Measurements from ENCODE around the gene TSGA10. TPM values are rescaled to one million over a fixed set of nuclear protein-coding genes. Genes with fewer than 3 reads are reported as not detected.

Gene TSGA10
- total RNA-seq, 1 donor from 2014 or later = 3.7 TPM

DNA sequence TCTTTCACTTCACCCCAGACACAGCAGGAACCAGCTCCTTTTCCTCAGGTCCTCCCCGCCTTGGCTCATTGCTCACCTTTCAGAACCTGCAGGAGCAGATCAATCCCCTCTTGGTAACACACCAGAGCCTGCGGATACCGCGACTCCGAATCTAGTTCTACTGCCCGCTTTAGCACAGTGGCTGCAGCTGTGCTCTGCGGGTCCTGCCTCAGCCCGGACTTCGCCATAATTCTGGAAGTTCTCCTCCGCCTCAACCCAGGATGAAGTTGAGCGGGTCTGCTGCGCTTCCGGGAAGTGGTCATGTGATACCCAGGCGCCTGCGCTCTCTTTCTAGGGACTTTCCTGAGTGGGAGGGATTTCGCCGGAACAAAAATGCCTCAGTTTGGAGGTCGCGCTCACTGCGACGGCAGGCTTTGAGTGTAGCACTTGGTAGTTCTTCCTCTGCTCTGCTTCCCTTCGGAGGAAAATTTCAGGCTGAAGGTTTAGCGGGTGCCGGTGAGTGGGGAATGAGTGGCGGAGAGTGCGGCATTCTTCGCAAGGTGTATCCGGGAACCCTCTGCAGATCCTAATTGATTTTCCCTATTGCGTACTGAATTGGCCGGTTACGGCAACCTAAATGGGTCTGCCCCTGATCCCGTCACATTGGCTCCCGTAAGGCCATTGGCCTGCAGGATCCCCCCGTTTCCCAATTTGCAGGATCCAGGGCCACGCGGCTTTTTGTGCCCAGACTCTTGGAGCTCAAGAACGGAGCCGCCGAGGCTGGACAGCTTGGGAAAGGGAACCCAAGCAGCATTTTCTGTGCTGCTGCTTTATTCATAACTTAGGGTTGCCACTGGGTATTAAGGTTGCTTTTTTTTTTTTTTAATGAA, 26.2 kb upstream of the TSGA10 start, which contains the start of the genes MITD1 and MRPL30:
Gene MITD1 (minus strand): TSS at position 304 of the 869 bp plus-strand sequence. CDS start 77 bp downstream, at position 227.
Gene MRPL30 (plus strand): TSS at position 430 of the 869 bp plus-strand sequence. CDS start 5,020 bp downstream, outside the sequence.
- Mint-ChIP-seq H3K36me3 (ENCODE audit: low read depth) (peaks cover 20% of the 10 kb centered on the region), H3K27ac (peak within 1 kb of the TSS; percentile 97), H3K27me3 (no peaks in the 10 kb centered on the region), H3K4me3 (peak within 1 kb of the TSS; percentile 100), H3K4me1 (peaks cover 43% of the 10 kb centered on the region), H3K9me3 (no peaks in the 10 kb centered on the region)
- intact Hi-C loops (cut with micrococcal nuclease) = loop anchor here (1.0 to 10.0 kb wide), 8 partner anchors 27 to 1824 kb away; partner anchors contain the start of genes C2orf15, COA5, COX5B and LIPT1
- peak; percentile 97 for DNase-seq

- peaks cover 58% of the 10 kb centered on the region for H3K36me3 Mint-ChIP-seq (ENCODE audit: low read depth)
- peaks cover 21% of the 10 kb centered on the region for H3K4me1 Mint-ChIP-seq
- no peaks in the 10 kb centered on the region for H3K27me3 Mint-ChIP-seq
- DNase-seq = no peak
- no peak overlapping the region for H3K27ac Mint-ChIP-seq
- H3K4me3 Mint-ChIP-seq = no peak overlapping the region
- no peaks in the 10 kb centered on the region for H3K9me3 Mint-ChIP-seq
- intact Hi-C loops (cut with micrococcal nuclease) = loop anchor here (10.0 kb wide), 1 partner anchor 337 kb away; no protein-coding TSS in a partner anchor
Observed at GRCh38 chr2:99171377-99172140, 16.8 kb upstream of the TSGA10 start.

- H3K36me3 Mint-ChIP-seq (ENCODE audit: low read depth) = peaks cover 63% of the 10 kb centered on the region
- intact Hi-C loops (cut with micrococcal nuclease) = no loop called here
- no peaks in the 10 kb centered on the region for H3K27me3 Mint-ChIP-seq
- DNase-seq = no peak
- no peaks in the 10 kb centered on the region for H3K9me3 Mint-ChIP-seq
- peaks cover 16% of the 10 kb centered on the region for H3K4me1 Mint-ChIP-seq
- no peak overlapping the region for H3K4me3 Mint-ChIP-seq
- H3K27ac Mint-ChIP-seq = no peak overlapping the region
Observed at GRCh38 chr2:99169534-99169933, 14.8 kb upstream of the TSGA10 start.

- H3K4me1 Mint-ChIP-seq = peaks cover 14% of the 10 kb centered on the region
- H3K36me3 Mint-ChIP-seq (ENCODE audit: low read depth) = peaks cover 53% of the 10 kb centered on the region
- intact Hi-C loops (cut with micrococcal nuclease) = no loop called here
- H3K27ac Mint-ChIP-seq = no peak overlapping the region
- H3K4me3 Mint-ChIP-seq = no peak overlapping the region
- no peaks in the 10 kb centered on the region for H3K27me3 Mint-ChIP-seq
- no peak for DNase-seq
- H3K9me3 Mint-ChIP-seq = no peaks in the 10 kb centered on the region
Observed at GRCh38 chr2:99166218-99166617, 11.5 kb upstream of the TSGA10 start.

DNA sequence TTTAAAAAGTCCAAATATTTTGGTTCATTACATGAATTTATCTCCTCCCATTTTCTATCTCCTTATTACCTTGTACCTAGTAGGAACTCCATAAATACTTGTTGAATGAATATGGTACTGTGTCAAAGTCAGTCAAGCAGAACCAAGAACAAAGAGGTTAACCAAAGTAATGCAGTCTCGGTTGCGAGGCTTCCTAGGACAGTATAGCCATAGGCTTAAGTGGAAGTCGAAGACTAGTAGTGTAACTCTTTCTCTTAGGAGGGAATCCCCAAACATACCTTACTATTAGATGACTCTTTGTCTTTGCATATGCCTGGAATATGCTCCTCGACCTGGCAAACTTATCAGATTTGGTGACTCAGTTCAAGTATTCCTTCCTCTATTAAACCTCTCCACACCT, 4.9 kb upstream of the TSGA10 start:
- Mint-ChIP-seq H3K4me3 (no peak overlapping the region), H3K27ac (no peak overlapping the region), H3K4me1 (peaks cover 26% of the 10 kb centered on the region), H3K27me3 (no peaks in the 10 kb centered on the region), H3K36me3 (ENCODE audit: low read depth) (peaks cover 22% of the 10 kb centered on the region), H3K9me3 (no peaks in the 10 kb centered on the region)
- intact Hi-C loops (cut with micrococcal nuclease) = loop anchor here (10.0 kb wide), 2 partner anchors 495 to 715 kb away; partner anchors contain the start of gene INPP4A
- no peak for DNase-seq

- intact Hi-C loops (cut with micrococcal nuclease) = loop anchor here (10.0 kb wide), 2 partner anchors 494 to 714 kb away; partner anchors contain the start of gene INPP4A
- no peaks in the 10 kb centered on the region for H3K9me3 Mint-ChIP-seq
- H3K27ac Mint-ChIP-seq = no peak overlapping the region
- H3K27me3 Mint-ChIP-seq = no peaks in the 10 kb centered on the region
- peaks cover 31% of the 10 kb centered on the region for H3K4me1 Mint-ChIP-seq
- peaks cover 21% of the 10 kb centered on the region for H3K36me3 Mint-ChIP-seq (ENCODE audit: low read depth)
- DNase-seq = no peak
- H3K4me3 Mint-ChIP-seq = no peak overlapping the region
Observed at GRCh38 chr2:99158599-99158998, 3.9 kb upstream of the TSGA10 start.

GRCh38 chr2:99156891-99157290, 2.1 kb upstream of the TSGA10 start:
- intact Hi-C loops (cut with micrococcal nuclease) = loop anchor here (10.0 kb wide), 2 partner anchors 492 to 712 kb away; partner anchors contain the start of gene INPP4A
- Mint-ChIP-seq H3K36me3 (ENCODE audit: low read depth) (peaks cover 18% of the 10 kb centered on the region), H3K4me3 (no peak overlapping the region), H3K9me3 (no peaks in the 10 kb centered on the region), H3K27me3 (no peaks in the 10 kb centered on the region), H3K4me1 (peaks cover 31% of the 10 kb centered on the region), H3K27ac (no peak overlapping the region)
- no peak for DNase-seq

- peak; percentile 65 for DNase-seq
- Mint-ChIP-seq H3K27ac (peak overlapping the region; percentile 83), H3K27me3 (no peaks in the 10 kb centered on the region), H3K4me1 (peaks cover 35% of the 10 kb centered on the region), H3K9me3 (no peaks in the 10 kb centered on the region), H3K4me3 (no peak overlapping the region), H3K36me3 (ENCODE audit: low read depth) (peaks cover 16% of the 10 kb centered on the region)
- intact Hi-C loops (cut with micrococcal nuclease) = loop anchor here (1.0 to 10.0 kb wide), 4 partner anchors 13 to 709 kb away; partner anchors contain the start of genes C2orf15, INPP4A, MITD1 and MRPL30
Observed at GRCh38 chr2:99153921-99154604, 679 bp downstream of the TSGA10 start.

GRCh38 chr2:99152199-99152895, 2.4 kb downstream of the TSGA10 start:
- H3K27ac Mint-ChIP-seq = no peak overlapping the region
- intact Hi-C loops (cut with micrococcal nuclease) = loop anchor here (10.0 kb wide), 2 partner anchors 488 to 708 kb away; partner anchors contain the start of gene INPP4A
- peaks cover 31% of the 10 kb centered on the region for H3K4me1 Mint-ChIP-seq
- H3K4me3 Mint-ChIP-seq = no peak overlapping the region
- H3K9me3 Mint-ChIP-seq = no peaks in the 10 kb centered on the region
- no peak for DNase-seq
- no peaks in the 10 kb centered on the region for H3K27me3 Mint-ChIP-seq
- H3K36me3 Mint-ChIP-seq (ENCODE audit: low read depth) = peaks cover 10% of the 10 kb centered on the region

- peaks cover 6% of the 10 kb centered on the region for H3K36me3 Mint-ChIP-seq (ENCODE audit: low read depth)
- no peaks in the 10 kb centered on the region for H3K27me3 Mint-ChIP-seq
- intact Hi-C loops (cut with micrococcal nuclease) = loop anchor here (10.0 kb wide), 2 partner anchors 486 to 706 kb away; partner anchors contain the start of gene INPP4A
- H3K9me3 Mint-ChIP-seq = no peaks in the 10 kb centered on the region
- H3K4me1 Mint-ChIP-seq = peaks cover 21% of the 10 kb centered on the region
- no peak for DNase-seq
- H3K4me3 Mint-ChIP-seq = no peak overlapping the region
- no peak overlapping the region for H3K27ac Mint-ChIP-seq
Observed at GRCh38 chr2:99150706-99151105, 4.0 kb downstream of the TSGA10 start.

DNA sequence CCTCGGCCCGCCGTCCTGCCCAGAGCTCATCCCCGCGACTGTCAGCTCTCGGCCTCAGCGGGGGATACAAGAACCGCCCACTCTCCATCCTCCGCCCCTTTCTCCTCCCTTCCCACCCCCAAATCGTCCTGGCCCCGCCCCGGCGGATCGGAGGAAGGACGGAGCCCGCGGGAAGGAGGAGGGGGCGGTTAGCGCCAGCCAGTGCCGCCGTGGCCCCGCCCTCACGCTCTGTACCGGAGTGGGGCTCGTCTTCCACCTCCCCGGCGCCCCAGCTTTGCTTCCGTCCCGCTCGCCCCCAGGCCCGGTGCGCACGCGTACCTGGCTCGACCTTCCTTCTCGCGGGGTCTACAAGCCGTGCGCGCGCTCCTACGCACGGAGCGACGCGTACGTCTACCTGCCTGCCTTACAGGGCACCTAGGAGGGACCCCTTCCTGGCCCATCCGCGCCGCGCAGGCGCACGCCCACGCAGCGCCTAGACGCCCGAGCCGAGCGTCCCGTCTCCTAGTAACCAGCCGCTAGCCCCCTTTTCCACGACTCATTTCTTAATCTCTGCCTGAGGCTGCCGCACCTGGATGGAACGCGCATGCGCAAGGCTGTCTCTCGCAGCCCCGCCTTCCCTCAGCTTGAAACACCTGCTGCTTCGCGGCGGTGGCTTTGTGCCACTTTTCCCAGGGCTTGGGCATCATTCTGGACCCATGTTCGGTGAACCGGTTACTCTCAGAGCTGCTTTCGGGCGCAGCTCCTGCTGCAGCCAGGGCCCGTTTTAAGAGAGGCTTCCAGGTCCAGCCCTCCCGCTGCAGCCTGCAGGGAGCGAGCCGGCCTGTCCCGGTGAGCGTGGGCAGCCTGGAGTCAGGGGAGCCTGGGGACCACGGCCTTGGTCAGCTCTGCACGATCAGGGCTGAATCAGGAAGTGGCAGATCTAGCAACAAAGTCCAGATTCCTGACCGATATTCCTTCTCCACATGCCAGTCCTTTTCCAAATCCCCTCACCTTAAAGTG, 13.3 kb downstream of the TSGA10 start, which contains the start of gene C2orf15:
Gene C2orf15 (plus strand): TSS at position 598 of the 999 bp plus-strand sequence. CDS start 8,852 bp downstream, outside the sequence.
- no peaks in the 10 kb centered on the region for H3K36me3 Mint-ChIP-seq (ENCODE audit: low read depth)
- intact Hi-C loops (cut with micrococcal nuclease) = loop anchor here (1.0 to 2.0 kb wide), 4 partner anchors 13 to 349 kb away; partner anchors contain the start of genes LIPT1, MITD1, MRPL30 and REV1
- peaks cover 22% of the 10 kb centered on the region for H3K4me1 Mint-ChIP-seq
- peaks cover 29% of the 10 kb centered on the region for H3K27me3 Mint-ChIP-seq
- DNase-seq = peak; percentile 98
- H3K9me3 Mint-ChIP-seq = no peaks in the 10 kb centered on the region
- H3K27ac Mint-ChIP-seq = peak within 1 kb of the TSS; percentile 91
- H3K4me3 Mint-ChIP-seq = peak within 1 kb of the TSS; percentile 95

GRCh38 chr2:99140860-99141109, 14.0 kb downstream of the TSGA10 start:
- intact Hi-C loops (cut with micrococcal nuclease) = loop anchor here (1.0 to 2.0 kb wide), 4 partner anchors 14 to 350 kb away; partner anchors contain the start of genes LIPT1, MITD1, MRPL30 and REV1
- H3K27ac Mint-ChIP-seq = peak overlapping the region; percentile 91
- peak overlapping the region; percentile 95 for H3K4me3 Mint-ChIP-seq
- H3K4me1 Mint-ChIP-seq = peaks cover 22% of the 10 kb centered on the region
- peaks cover 29% of the 10 kb centered on the region for H3K27me3 Mint-ChIP-seq
- no peaks in the 10 kb centered on the region for H3K9me3 Mint-ChIP-seq
- no peak for DNase-seq
- no peaks in the 10 kb centered on the region for H3K36me3 Mint-ChIP-seq (ENCODE audit: low read depth)
